Neural cell (in vitro differentiated cells): ENCODE data around the gene CXCL5.

Source experiments
- EP300 ChIP-seq: fragments of 450-650 bp; conservative IDR thresholded peaks from 2 replicates; pipeline ENCODE4 v1.6.1; 2014; ENCODE audit warnings: antibody characterized with exemption, mild to moderate bottlenecking, moderate library complexity; ENCODE audit not compliant: poor library complexity, severe bottlenecking
- EZH2 ChIP-seq: fragments of 200-600, 300-800 bp; shearing (Covaris generic), sonication (generic); IDR thresholded peaks from 2 replicates; pipeline ENCODE4 v1.6.1; 2014; ENCODE audit warnings: antibody characterized with exemption, low read length, borderline replicate concordance, mild to moderate bottlenecking; ENCODE audit not compliant: insufficient read depth, poor library complexity, severe bottlenecking
- MXI1 ChIP-seq: fragments of 450-650 bp; conservative IDR thresholded peaks from 2 replicates; pipeline ENCODE4 v1.6.1; 2014; ENCODE audit warnings: antibody characterized with exemption, mild to moderate bottlenecking; ENCODE audit not compliant: poor library complexity, severe bottlenecking
- POLR2AphosphoS5 ChIP-seq: IDR thresholded peaks from 2 replicates; pipeline ENCODE4 v1.6.1; 2012
- SMC3 ChIP-seq: fragments of 450-650 bp; conservative IDR thresholded peaks from 2 replicates; pipeline ENCODE4 v1.6.1; 2014; ENCODE audit warnings: antibody characterized with exemption, mild to moderate bottlenecking, moderate library complexity; ENCODE audit not compliant: poor library complexity
- TAF1 ChIP-seq: IDR thresholded peaks from 2 replicates; pipeline ENCODE4 v1.6.1; 2012; ENCODE audit warnings: low read depth
- TF ChIP-seq, protein P1 (sequence below): IDR thresholded peaks from 2 replicates; pipeline ENCODE4 v1.6.1; 2012; ENCODE audit warnings: borderline replicate concordance
- TF ChIP-seq, protein P2 (sequence below): fragments of 450-650 bp; IDR thresholded peaks from 2 replicates; pipeline ENCODE4 v1.5.1; 2014; ENCODE audit warnings: antibody characterized with exemption, mild to moderate bottlenecking, moderate library complexity; ENCODE audit not compliant: poor library complexity, severe bottlenecking

DNA sequence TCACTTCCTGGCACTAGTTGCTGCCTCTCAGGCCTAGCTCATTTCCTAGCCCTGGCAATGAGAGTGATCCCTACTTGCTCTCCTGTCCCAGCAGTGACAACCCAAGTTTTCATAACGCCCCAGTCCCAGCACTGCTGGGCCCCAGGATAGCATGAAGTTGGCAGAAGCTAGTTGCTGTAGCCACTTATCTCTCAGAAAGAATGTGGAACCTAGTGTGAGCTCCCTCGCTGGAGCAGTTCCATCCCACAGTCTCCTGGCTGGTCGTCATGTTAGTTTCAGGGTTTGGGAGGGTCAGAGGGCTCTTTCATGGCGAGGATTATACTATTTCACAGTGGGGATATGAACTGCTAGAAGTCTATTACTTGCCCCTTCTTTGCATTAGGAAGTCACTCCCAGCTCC, 21.8 kb downstream of the CXCL5 start:
- TF ChIP-seq, protein P1, sequence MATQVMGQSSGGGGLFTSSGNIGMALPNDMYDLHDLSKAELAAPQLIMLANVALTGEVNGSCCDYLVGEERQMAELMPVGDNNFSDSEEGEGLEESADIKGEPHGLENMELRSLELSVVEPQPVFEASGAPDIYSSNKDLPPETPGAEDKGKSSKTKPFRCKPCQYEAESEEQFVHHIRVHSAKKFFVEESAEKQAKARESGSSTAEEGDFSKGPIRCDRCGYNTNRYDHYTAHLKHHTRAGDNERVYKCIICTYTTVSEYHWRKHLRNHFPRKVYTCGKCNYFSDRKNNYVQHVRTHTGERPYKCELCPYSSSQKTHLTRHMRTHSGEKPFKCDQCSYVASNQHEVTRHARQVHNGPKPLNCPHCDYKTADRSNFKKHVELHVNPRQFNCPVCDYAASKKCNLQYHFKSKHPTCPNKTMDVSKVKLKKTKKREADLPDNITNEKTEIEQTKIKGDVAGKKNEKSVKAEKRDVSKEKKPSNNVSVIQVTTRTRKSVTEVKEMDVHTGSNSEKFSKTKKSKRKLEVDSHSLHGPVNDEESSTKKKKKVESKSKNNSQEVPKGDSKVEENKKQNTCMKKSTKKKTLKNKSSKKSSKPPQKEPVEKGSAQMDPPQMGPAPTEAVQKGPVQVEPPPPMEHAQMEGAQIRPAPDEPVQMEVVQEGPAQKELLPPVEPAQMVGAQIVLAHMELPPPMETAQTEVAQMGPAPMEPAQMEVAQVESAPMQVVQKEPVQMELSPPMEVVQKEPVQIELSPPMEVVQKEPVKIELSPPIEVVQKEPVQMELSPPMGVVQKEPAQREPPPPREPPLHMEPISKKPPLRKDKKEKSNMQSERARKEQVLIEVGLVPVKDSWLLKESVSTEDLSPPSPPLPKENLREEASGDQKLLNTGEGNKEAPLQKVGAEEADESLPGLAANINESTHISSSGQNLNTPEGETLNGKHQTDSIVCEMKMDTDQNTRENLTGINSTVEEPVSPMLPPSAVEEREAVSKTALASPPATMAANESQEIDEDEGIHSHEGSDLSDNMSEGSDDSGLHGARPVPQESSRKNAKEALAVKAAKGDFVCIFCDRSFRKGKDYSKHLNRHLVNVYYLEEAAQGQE = no peak
- TF ChIP-seq, protein P2, sequence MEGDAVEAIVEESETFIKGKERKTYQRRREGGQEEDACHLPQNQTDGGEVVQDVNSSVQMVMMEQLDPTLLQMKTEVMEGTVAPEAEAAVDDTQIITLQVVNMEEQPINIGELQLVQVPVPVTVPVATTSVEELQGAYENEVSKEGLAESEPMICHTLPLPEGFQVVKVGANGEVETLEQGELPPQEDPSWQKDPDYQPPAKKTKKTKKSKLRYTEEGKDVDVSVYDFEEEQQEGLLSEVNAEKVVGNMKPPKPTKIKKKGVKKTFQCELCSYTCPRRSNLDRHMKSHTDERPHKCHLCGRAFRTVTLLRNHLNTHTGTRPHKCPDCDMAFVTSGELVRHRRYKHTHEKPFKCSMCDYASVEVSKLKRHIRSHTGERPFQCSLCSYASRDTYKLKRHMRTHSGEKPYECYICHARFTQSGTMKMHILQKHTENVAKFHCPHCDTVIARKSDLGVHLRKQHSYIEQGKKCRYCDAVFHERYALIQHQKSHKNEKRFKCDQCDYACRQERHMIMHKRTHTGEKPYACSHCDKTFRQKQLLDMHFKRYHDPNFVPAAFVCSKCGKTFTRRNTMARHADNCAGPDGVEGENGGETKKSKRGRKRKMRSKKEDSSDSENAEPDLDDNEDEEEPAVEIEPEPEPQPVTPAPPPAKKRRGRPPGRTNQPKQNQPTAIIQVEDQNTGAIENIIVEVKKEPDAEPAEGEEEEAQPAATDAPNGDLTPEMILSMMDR = no peak
- TF ChIP-seq MXI1 (no peak), EP300 (no peak), TAF1 (no peak), POLR2AphosphoS5 (no peak), EZH2 (no peak), SMC3 (no peak)
